ENCODE results near the gene FLOT2.
"Not testable (repeated sequence)": the region's sequence is repeated elsewhere in the genome, so short reads cannot be mapped to it uniquely, and the experiment has no call there.

The FLOT2 gene

DNA sequence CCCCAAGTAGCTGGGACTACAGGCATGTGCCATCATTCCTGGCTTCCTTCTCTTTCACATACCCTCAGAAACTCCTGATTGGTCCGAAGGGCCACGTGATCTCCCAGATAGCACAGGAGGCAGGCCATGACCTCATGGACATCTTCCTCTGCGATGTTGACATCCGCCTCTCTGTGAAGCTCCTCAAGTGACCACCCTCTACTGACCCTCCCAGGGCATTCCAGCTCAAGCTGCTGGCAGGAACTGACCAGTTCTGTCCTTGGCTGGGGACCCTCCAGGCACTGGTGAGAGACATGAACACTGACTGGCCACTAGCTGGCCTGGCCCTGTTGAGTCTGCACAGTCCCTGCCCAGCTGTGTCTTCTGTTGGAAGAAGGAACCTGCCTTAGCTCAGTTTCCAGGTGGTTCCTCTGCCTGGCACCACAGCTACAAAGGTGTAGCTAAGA lies 37.1 kb downstream of the FLOT2 start:
- no peak overlapping the region for H3K4me3 Mint-ChIP-seq
- H3K27ac Mint-ChIP-seq: peak overlapping the region; percentile 24

DNA sequence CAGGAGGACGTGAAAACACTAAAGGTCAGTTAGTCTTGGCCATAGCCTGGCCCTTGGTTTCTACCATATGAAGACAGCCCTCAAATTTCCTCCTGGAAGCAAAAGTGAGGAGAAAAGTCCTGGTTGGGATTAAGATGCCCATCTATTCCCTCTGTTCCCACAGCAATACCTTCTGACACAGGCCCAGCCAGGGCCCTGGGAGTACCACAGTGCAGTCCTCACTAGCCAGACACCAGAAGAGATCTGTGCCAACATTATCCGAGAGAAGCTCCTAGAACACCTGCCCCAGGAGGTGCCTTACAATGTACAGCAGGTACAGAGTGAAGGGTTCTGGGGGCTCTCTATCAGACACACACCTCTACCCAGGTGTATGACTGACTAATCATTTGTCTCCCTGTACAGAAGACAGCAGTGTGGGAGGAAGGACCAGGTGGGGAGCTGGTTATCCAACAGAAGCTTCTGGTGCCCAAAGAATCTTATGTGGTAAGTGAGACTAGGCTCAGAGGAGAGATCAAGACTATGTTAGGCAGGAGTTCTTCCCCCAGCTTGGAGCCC lies 38.7 kb downstream of the FLOT2 start:
- no peak for DNase-seq
- H3K4me1 Mint-ChIP-seq (ENCODE audit: low read depth): peaks cover 35% of the 10 kb centered on the region
- H3K4me3 Mint-ChIP-seq: no peak overlapping the region
- H3K36me3 Mint-ChIP-seq (ENCODE audit: low read depth): peaks cover 73% of the 10 kb centered on the region
- H3K9me3 Mint-ChIP-seq: no peaks in the 10 kb centered on the region
- peak overlapping the region; percentile 90 for H3K27ac Mint-ChIP-seq
- no peaks in the 10 kb centered on the region for H3K27me3 Mint-ChIP-seq

More for the DNA sequence above, 37.1 kb downstream of the FLOT2 start:
- H3K9me3 Mint-ChIP-seq: no peaks in the 10 kb centered on the region
- H3K27me3 Mint-ChIP-seq: no peaks in the 10 kb centered on the region
- H3K36me3 Mint-ChIP-seq (ENCODE audit: low read depth): peaks cover 65% of the 10 kb centered on the region
- no peak for DNase-seq
- H3K4me1 Mint-ChIP-seq (ENCODE audit: low read depth): peaks cover 25% of the 10 kb centered on the region

DNA sequence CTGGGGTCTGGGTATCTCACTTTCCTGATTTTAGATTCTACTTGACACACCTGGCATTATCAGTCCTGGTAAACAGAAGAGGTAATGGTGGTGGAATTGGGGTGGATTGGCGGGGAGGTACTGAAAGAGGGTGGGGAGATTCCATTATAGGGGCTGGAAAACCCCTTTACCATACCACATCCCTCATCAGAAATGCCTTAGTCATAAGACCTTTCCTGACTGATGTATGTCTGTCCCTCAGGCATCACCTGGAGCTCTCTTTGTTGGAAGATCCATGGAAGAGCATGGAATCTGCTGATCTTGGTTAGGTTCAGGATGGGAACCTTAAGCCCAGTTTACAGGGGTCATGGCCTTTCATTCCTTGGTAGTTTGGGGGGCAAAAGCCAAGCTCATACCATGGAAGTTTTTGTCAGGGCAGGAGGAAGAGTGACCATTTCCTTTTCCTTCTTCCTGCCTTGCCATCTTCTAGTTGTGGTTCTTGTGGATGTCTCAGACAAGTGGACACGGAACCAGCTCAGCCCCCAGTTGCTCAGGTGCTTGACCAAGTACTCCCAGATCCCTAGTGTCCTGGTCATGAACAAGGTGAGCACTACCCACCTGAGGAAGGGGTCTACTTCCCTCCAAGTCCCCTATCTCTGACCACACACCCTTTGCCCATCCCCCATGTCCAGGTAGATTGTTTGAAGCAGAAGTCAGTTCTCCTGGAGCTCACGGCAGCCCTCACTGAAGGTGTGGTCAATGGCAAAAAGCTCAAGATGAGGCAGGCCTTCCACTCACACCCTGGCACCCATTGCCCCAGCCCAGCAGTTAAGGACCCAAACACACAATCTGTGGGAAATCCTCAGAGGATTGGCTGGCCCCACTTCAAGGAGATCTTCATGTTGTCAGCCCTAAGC lies 39.4 kb downstream of the FLOT2 start:
- H3K9me3 Mint-ChIP-seq: no peaks in the 10 kb centered on the region
- DNase-seq: no peak
- peaks cover 38% of the 10 kb centered on the region for H3K4me1 Mint-ChIP-seq (ENCODE audit: low read depth)
- H3K4me3 Mint-ChIP-seq: no peak overlapping the region
- peaks cover 73% of the 10 kb centered on the region for H3K36me3 Mint-ChIP-seq (ENCODE audit: low read depth)
- peak overlapping the region; percentile 90 for H3K27ac Mint-ChIP-seq
- no peaks in the 10 kb centered on the region for H3K27me3 Mint-ChIP-seq

DNA sequence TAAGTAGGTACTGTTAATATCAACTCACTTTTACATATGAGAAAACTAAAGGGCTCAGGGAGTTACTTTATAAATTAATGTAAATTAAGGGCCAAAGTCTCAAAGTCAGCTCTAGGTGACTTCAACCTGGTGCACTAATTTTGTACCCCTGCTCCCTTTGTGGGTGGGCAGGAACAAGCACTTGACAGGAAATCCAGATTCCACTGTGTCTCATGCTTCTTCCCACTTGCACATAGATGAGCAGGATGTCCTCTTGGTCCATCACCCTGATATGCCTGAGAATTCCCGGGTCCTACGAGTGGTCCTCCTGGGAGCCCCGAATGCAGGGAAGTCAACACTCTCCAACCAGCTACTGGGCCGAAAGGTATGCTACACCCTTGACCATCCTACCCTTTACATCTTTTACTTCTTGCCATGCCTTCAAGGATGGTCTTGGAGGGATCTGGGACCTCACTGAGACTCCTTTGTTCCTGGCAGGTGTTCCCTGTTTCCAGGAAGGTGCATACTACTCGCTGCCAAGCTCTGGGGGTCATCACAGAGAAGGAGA lies 41.4 kb downstream of the FLOT2 start:
- Mint-ChIP-seq H3K4me3 (peak overlapping the region; percentile 95), H3K4me1 (ENCODE audit: low read depth) (peaks cover 38% of the 10 kb centered on the region), H3K27me3 (no peaks in the 10 kb centered on the region), H3K9me3 (no peaks in the 10 kb centered on the region), H3K36me3 (ENCODE audit: low read depth) (peaks cover 60% of the 10 kb centered on the region), H3K27ac (peak overlapping the region; percentile 96)
- no peak for DNase-seq

DNA sequence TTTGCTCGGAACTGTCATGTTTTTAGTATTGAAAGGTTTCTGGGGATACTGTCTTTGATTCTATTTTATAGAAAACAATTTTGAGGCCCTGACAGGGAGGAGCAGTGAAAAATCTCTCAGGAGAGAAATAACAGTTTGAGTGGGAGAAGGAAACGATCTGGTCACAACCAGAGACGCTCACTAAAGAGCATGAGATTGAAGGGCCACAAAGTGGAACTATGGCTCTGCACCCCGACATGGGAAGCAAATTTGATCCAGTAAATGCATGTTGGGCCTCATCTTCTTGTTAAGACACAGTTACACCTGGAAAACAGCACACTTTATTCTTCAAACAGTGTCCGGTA lies 42.2 kb downstream of the FLOT2 start:
- peak overlapping the region; percentile 95 for H3K4me3 Mint-ChIP-seq
- DNase-seq: no peak
- no peaks in the 10 kb centered on the region for H3K9me3 Mint-ChIP-seq
- peak overlapping the region; percentile 96 for H3K27ac Mint-ChIP-seq
- H3K4me1 Mint-ChIP-seq (ENCODE audit: low read depth): peaks cover 38% of the 10 kb centered on the region
- no peaks in the 10 kb centered on the region for H3K27me3 Mint-ChIP-seq
- peaks cover 53% of the 10 kb centered on the region for H3K36me3 Mint-ChIP-seq (ENCODE audit: low read depth)

DNA sequence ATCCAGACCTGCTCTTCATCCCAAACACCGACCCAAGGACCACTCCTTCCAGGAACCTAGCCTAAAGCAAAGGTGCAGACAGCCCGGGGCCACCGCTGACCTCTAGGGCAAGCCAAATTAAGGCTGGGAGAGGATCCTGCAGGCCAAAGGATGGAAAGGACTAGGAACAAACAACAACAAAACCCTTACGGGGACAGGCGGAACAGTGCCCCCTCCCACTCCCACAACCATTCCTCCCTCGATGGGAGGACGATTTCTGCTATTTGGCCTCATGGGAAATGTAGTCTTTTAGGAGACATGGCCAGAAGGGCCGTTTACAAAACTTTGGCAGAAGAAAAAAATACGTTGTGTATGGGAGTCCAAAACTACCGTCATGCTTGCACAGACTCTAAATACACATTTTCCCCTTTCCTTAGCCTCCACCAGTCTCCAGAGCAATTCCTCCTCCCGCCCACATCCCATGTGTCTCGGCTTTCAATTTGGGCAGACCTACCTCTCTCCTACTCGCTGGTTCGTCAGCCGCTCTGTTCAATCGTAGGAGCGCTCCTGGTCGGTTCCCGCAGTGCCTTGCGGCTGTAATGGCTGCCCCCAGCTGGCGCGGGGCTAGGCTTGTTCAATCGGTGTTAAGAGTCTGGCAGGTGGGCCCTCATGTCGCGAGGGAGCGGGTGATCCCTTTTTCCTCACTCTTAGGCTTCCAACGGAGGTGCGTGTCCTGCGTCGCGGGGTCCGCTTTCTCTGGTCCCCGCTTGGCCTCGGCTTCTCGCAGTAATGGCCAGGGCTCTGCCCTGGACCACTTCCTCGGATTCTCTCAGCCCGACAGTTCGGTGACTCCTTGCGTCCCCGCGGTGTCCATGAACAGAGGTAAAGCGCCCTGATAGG lies 42.8 kb downstream of the FLOT2 start, which contains the start of gene ERAL1:
ERAL1 (plus strand) TSS at position 560 of the 879 bp plus-strand sequence; CDS start at position 579, 19 bp downstream.
- Mint-ChIP-seq H3K27ac (peak within 1 kb of the TSS; percentile 96), H3K9me3 (no peaks in the 10 kb centered on the region), H3K4me1 (ENCODE audit: low read depth) (peaks cover 38% of the 10 kb centered on the region), H3K4me3 (peak within 1 kb of the TSS; percentile 95), H3K27me3 (no peaks in the 10 kb centered on the region), H3K36me3 (ENCODE audit: low read depth) (peaks cover 49% of the 10 kb centered on the region)
- DNase-seq: peak; percentile 87

DNA sequence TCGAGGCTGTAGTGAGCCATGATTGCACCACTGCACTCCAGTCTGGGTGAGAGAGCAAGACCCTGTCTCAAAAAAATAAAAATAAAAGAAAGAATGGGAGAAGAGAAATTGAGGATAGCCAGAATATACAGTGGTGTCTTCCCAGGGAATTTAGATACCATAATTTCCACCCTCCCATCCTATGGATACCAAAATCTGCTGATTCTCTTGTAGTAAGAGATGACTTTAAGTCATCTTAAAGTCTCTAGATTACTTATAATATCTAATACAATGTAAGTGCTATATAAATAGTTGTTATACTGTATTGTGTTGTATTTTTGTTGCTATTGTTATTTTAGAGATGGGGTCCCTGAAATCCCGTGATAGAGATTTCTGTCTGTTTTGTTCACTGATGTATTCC lies 44.2 kb downstream of the FLOT2 start:
- Mint-ChIP-seq H3K36me3 (ENCODE audit: low read depth) (peaks cover 35% of the 10 kb centered on the region), H3K27ac (peak overlapping the region; percentile 61), H3K4me1 (ENCODE audit: low read depth) (peaks cover 39% of the 10 kb centered on the region), H3K27me3 (no peaks in the 10 kb centered on the region), H3K9me3 (no peaks in the 10 kb centered on the region), H3K4me3 (peak overlapping the region; percentile 95)
- DNase-seq: no peak

DNA sequence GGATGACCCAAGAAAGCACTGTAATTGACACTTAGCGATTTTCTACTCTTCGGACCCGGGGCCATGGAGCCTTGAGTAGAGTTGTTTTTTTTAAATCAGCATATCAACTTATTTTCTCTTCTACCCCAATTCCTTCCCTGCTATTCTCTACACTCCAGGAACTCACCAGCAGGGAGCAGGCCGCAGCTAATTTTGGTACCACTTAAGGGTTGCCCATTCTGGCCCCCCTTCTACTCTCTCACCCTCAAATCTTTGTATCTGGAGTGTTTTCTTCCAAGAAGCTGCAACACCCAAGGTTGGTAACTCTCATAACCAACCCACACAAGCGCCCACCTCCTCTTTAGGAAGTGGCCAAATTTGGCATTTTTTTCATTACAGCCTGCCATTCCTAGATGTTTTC lies 48.3 kb downstream of the FLOT2 start:
- no peak for DNase-seq

DNA sequence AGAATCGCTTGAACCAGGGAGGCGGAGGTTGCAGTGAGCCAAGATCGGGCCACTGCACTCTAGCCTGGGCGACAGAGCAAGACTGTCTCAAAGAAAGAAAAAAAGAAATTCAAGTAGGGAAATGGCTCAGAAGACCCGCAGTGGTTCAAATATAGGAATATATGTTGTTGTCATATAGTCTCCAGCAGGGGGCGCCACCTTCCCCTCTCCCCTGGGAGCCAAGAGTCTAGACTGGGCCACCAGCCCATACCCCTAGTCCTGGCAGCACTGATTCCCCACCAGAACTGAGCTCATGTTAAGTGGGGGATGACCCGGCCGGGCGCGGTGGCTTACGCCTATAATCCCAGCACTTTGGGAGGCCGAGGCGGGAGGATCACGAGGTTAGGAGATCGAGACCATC lies 48.9 kb downstream of the FLOT2 start:
- not testable (repeated sequence) for H3K4me3 Mint-ChIP-seq; H3K9me3 Mint-ChIP-seq; H3K36me3 Mint-ChIP-seq (ENCODE audit: low read depth); H3K27me3 Mint-ChIP-seq; H3K27ac Mint-ChIP-seq; H3K4me1 Mint-ChIP-seq (ENCODE audit: low read depth)
- DNase-seq: peak; percentile 73

More for the DNA sequence above, 48.3 kb downstream of the FLOT2 start:
- Mint-ChIP-seq H3K27ac (no peak overlapping the region), H3K27me3 (no peaks in the 10 kb centered on the region), H3K4me3 (no peak overlapping the region), H3K9me3 (no peaks in the 10 kb centered on the region), H3K4me1 (ENCODE audit: low read depth) (peaks cover 10% of the 10 kb centered on the region), H3K36me3 (ENCODE audit: low read depth) (no peaks in the 10 kb centered on the region)

DNA sequence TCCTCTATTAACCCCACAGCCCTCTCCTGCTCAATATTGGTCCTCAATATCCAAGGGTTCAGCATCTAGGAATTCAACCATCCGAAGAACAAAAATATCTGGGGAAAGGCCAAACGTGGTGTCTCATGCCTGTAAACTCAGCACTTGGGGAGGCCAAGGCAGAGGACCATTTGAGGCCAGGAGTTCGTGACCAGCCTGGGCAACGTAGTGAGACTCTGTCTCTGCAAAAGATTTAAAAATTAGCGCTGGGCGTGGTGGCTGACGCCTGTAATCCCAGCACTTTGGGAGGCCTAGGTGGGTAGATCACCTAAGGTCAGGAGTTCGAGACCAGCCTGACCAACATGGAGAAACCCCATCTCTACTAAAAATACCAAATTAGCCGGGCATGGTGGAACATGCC lies 50.8 kb downstream of the FLOT2 start:
- not testable (repeated sequence) for H3K9me3 Mint-ChIP-seq; H3K27ac Mint-ChIP-seq; H3K27me3 Mint-ChIP-seq; H3K36me3 Mint-ChIP-seq (ENCODE audit: low read depth); H3K4me3 Mint-ChIP-seq; DNase-seq
- peaks cover 19% of the 10 kb centered on the region for H3K4me1 Mint-ChIP-seq (ENCODE audit: low read depth)

DNA sequence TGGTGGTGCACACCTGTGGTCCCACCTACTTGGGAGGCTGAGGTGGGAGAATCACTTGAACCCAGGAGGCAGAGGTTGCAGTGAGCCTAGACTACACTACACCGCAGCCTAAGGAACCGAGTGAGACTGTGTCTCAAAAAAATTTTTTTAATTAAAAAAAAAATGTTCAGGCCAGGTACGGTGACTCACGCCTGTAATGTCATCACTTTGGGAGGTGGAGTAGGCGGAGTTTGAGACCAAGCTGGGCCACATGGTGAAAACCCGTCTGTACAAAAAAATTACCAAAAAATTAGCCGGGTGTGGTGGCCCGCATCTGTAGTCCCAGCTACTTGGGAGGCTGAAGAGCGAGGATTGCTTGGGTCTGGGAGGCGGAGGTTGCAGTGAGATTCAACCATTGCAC lies 51.3 kb downstream of the FLOT2 start:
- no peak for DNase-seq

DNA sequence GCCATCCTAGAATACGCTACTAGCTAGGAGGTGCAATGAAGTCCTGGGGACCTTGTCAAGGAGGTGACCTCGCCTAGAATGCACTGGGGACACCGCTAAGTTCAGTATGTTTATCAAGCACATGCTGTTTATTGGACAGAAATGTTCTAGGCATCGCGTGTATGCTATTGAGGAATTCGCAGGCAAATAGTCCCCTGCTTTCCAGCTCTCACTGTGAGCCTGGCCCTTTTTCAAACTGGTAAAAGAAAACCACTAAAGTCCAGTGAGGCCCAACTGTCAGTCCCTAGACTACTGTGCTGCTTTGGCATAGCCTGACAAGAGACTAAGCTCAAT lies 53.8 kb downstream of the FLOT2 start:
- Mint-ChIP-seq H3K4me1 (ENCODE audit: low read depth) (peaks cover 30% of the 10 kb centered on the region), H3K27me3 (no peaks in the 10 kb centered on the region), H3K4me3 (peak overlapping the region; percentile 99), H3K9me3 (no peaks in the 10 kb centered on the region), H3K36me3 (ENCODE audit: low read depth) (peaks cover 21% of the 10 kb centered on the region), H3K27ac (peak overlapping the region; percentile 29)
- DNase-seq: no peak

More for the DNA sequence above, 51.3 kb downstream of the FLOT2 start:
- Mint-ChIP-seq H3K27ac (no peak overlapping the region), H3K36me3 (ENCODE audit: low read depth) (peaks cover 10% of the 10 kb centered on the region), H3K9me3 (no peaks in the 10 kb centered on the region), H3K27me3 (no peaks in the 10 kb centered on the region), H3K4me1 (ENCODE audit: low read depth) (peaks cover 22% of the 10 kb centered on the region), H3K4me3 (no peak overlapping the region)

DNA sequence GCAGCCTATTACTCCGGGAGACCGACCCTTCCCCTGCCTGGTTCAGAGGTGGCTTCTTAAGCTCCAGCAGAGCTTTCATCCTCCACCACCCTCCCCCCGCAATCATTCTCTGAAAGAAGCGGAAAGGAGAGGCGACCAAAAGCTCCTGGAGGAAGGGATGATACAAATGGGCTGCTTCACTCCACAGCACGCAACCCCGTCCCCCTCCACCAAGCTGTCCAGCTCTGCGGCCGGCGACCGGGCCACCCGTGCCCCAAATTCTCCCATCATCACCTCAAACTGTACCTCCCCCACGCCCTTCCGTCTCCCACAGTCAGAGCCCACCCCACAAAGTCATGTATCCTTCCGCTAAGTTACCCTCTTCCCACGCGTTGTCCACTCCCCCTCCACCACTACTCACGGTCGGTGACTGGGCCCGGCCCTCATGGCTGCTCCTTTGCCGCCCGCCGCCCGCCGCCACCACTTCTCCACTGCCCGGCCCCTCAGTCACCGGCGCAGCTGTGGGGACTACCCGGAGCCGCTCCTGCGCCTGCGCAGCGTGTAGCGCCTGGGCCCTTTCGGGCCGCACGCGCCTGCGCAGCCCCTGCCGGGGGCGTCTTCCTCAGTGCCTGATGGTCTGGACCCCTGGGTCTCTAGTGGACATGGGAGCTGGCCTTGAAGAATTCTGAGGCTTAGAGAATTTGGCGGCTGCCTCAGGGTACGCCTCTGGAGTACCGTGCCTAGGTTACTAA lies 55.1 kb downstream of the FLOT2 start, which contains the start of gene FAM222B:
FAM222B (minus strand) TSS at position 509 of the 731 bp plus-strand sequence. CDS start 76,123 bp downstream, outside the sequence.
- Mint-ChIP-seq H3K27me3 (no peaks in the 10 kb centered on the region), H3K4me3 (peak within 1 kb of the TSS; percentile 99), H3K36me3 (ENCODE audit: low read depth) (peaks cover 23% of the 10 kb centered on the region), H3K4me1 (ENCODE audit: low read depth) (peaks cover 30% of the 10 kb centered on the region), H3K9me3 (no peaks in the 10 kb centered on the region), H3K27ac (peak within 1 kb of the TSS; percentile 98)
- DNase-seq: peak; percentile 88

DNA sequence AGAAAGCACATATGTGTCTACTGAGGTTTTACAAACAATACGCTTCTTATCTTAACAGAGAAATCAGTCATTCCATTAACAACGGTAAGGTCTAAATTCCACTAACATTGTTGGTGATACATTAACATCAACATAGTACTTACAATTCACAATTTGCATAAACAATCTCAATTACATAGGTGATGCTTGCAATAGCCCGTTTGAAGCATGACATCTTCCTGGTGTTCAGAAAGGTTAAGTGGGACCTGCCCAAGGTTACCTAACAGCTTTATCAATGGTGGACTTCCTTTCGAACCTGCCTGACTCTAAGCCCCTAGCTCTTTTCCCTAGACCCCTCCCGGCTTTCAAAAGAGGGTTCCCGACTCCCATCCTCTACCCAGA lies 55.6 kb downstream of the FLOT2 start:
- Mint-ChIP-seq H3K4me3 (peak overlapping the region; percentile 99), H3K4me1 (ENCODE audit: low read depth) (peaks cover 30% of the 10 kb centered on the region), H3K36me3 (ENCODE audit: low read depth) (peaks cover 23% of the 10 kb centered on the region), H3K27ac (peak overlapping the region; percentile 98), H3K27me3 (no peaks in the 10 kb centered on the region), H3K9me3 (no peaks in the 10 kb centered on the region)
- no peak for DNase-seq
